Liver (tissue), 9 donors: ENCODE results near the gene IL21. TPM values are rescaled to one million over a fixed set of nuclear protein-coding genes. Genes with fewer than 3 reads are reported as not detected.

Source experiments
- DNase-seq: peaks from one replicate; pipeline ENCODE4 v3.0.0-alpha.2; 2017; ENCODE audit warnings: low spot score
- H3K27ac ChIP-seq, 2 donors: one replicate each; pipeline ENCODE4 v1.7.0; 2013; ENCODE audit warnings: inconsistent platforms in 2 of 2, low read length in 2 of 2, control low read depth in 1 of 2, low read depth in 1 of 2, mild to moderate bottlenecking in 1 of 2
- H3K27me3 ChIP-seq, 4 donors: one replicate each; pipeline versions ENCODE4 v1.6.1 to v1.7.0; 2013; ENCODE audit warnings: low read length in 3 of 4, inconsistent platforms in 1 of 4, mild to moderate bottlenecking in 1 of 4, moderate library complexity in 1 of 4; ENCODE audit not compliant: control insufficient read depth in 4 of 4, insufficient read depth in 4 of 4
- H3K36me3 ChIP-seq, 4 donors: one replicate each; pipeline versions ENCODE4 v1.6.1 to v1.7.0; 2013; ENCODE audit warnings: low read length in 3 of 4, mild to moderate bottlenecking in 3 of 4, low read depth in 1 of 4, moderate library complexity in 1 of 4; ENCODE audit not compliant: control insufficient read depth in 4 of 4, insufficient read depth in 3 of 4
- H3K4me1 ChIP-seq, 4 donors: one replicate each; pipeline versions ENCODE4 v1.6.1 to v1.7.0; 2013; ENCODE audit warnings: low read length in 3 of 4, mild to moderate bottlenecking in 3 of 4, moderate library complexity in 1 of 4; ENCODE audit not compliant: control insufficient read depth in 4 of 4, insufficient read depth in 4 of 4
- H3K4me3 ChIP-seq, 3 donors: one replicate each; pipeline versions ENCODE4 v1.6.1 to v1.7.0; 2013; ENCODE audit warnings: low read length in 3 of 3, control low read depth in 1 of 3, low read depth in 1 of 3, mild to moderate bottlenecking in 1 of 3
- H3K9ac ChIP-seq, 2 donors: one replicate each; pipeline ENCODE4 v1.7.0; 2013; ENCODE audit warnings: low read length in 2 of 2, mild to moderate bottlenecking in 2 of 2, moderate library complexity in 2 of 2, control low read depth in 1 of 2, low read depth in 1 of 2
- H3K9me3 ChIP-seq, 4 donors: one replicate each; pipeline versions ENCODE4 v1.6.1 to v1.7.0; 2013; ENCODE audit warnings: low read length in 3 of 4; ENCODE audit not compliant: control insufficient read depth in 4 of 4
- ATF3 ChIP-seq: IDR thresholded peaks from 2 replicates; pipeline ENCODE4 v1.6.1; 2016; ENCODE audit warnings: antibody characterized with exemption
- CTCF ChIP-seq: fragments of 150-350 bp; IDR thresholded peaks from 2 replicates; pipeline ENCODE4 v1.5.1; 2017; ENCODE audit warnings: improper control_type of control experiment, low read depth, low read length; ENCODE audit not compliant: missing input control
- EGR1 ChIP-seq, 2 donors: IDR thresholded peaks; 2 replicates each; pipeline ENCODE4 v1.6.1; 2016 to 2018; ENCODE audit warnings: antibody characterized with exemption in 2 of 2, low read depth in 2 of 2
- FOXA1 ChIP-seq: IDR thresholded peaks from 2 replicates; pipeline ENCODE4 v1.6.1; 2016; ENCODE audit warnings: antibody characterized with exemption
- GABPA ChIP-seq, 2 donors: IDR thresholded peaks in 1 of 2; conservative IDR thresholded peaks in 1 of 2; 2 replicates each; pipeline ENCODE4 v1.6.1; 2016; ENCODE audit warnings: antibody characterized with exemption in 2 of 2, mild to moderate bottlenecking in 1 of 2, moderate library complexity in 1 of 2
- HNF4G ChIP-seq: IDR thresholded peaks from 2 replicates; pipeline ENCODE4 v1.6.1; 2016; ENCODE audit warnings: antibody characterized with exemption
- JUND ChIP-seq, 2 donors: IDR thresholded peaks; 2 replicates each; pipeline ENCODE4 v1.6.1; 2016; ENCODE audit warnings: antibody characterized with exemption in 2 of 2
- MAX ChIP-seq: IDR thresholded peaks from 2 replicates; pipeline ENCODE4 v1.6.1; 2016; ENCODE audit warnings: antibody characterized with exemption
- NR2F2 ChIP-seq: IDR thresholded peaks from 2 replicates; pipeline ENCODE4 v1.6.1; 2016; ENCODE audit warnings: antibody characterized with exemption
- RAD21 ChIP-seq, 2 donors: IDR thresholded peaks; 2 replicates each; pipeline ENCODE4 v1.6.1; 2016; ENCODE audit warnings: antibody characterized with exemption in 2 of 2, mild to moderate bottlenecking in 2 of 2
- REST ChIP-seq: IDR thresholded peaks from 2 replicates; pipeline ENCODE4 v1.6.1; 2016; ENCODE audit warnings: antibody characterized with exemption, mild to moderate bottlenecking
- RXRA ChIP-seq, 2 donors: IDR thresholded peaks; 2 replicates each; pipeline ENCODE4 v1.6.1; 2017 to 2018; ENCODE audit warnings: antibody characterized with exemption in 2 of 2, mild to moderate bottlenecking in 1 of 2
- TAF1 ChIP-seq: conservative IDR thresholded peaks from 2 replicates; pipeline ENCODE4 v1.6.1; 2016; ENCODE audit warnings: antibody characterized with exemption, mild to moderate bottlenecking
- WGBS: extraction: QIAGEN DNeasy Blood & Tissue Kit; methylation state at CpG from one replicate; pipeline ENCODE4 v1.1.7; 2013; 5-methylcytosine and 5-hydroxymethylcytosine counted together
- polyA plus RNA-seq, 2 donors: library from polyadenylated mRNA; stranded (reverse) in 1 of 2; unstranded in 1 of 2; fragments of 200-250 nt in 1 of 2; fragments of >200 nt in 1 of 2; fragmentation: Nextera tagmentation in 1 of 2; extraction: Ambion mirVana in 1 of 2; gene quantifications; one replicate each; pipeline versions ENCODE4 v1.2.1 to v1.2.3, GENCODE V29; 2013 to 2015
- total RNA-seq, 2 donors: library from RNA; depleted of rRNA; stranded (reverse); fragments of >200 nt; gene quantifications; one replicate each; pipeline ENCODE4 v1.2.3, GENCODE V29; 2014
- donor health status: healthy.
- donor health status: healthy.
- donor health status: healthy.
- donor health status: healthy.
- donor health status: healthy.

Gene IL21
- total and polyA plus RNA-seq, 4 donors, result not detected

- no peak for DNase-seq
- no peak overlapping the region for H3K9ac ChIP-seq
- no peaks in the 10 kb centered on the region for H3K4me1 ChIP-seq
- H3K36me3 ChIP-seq, result no peaks in the 10 kb centered on the region
- WGBS, result 80% methylated on average over 2 of the region's 2 CpGs
- H3K9me3 ChIP-seq, result no peaks in the 10 kb centered on the region
- no peak overlapping the region for H3K27ac ChIP-seq
- H3K4me3 ChIP-seq, result no peak overlapping the region
- H3K27me3 ChIP-seq, result peaks cover 0 to 4% (median 0%) of the 10 kb centered on the region in 4 donors
- no peak for TF ChIP-seq EGR1 (IDR thresholded peaks at IDR 0.05; ENCODE audit: low read depth in 2 of 2)
- TF ChIP-seq FOXA1, result no peak
- TF ChIP-seq NR2F2, result no peak
- no peak for TF ChIP-seq GABPA (IDR thresholded peaks at IDR 0.05 in 1 of 2, conservative IDR thresholded peaks at IDR 0.05 in 1 of 2)
- no peak for TF ChIP-seq MAX
- no peak for TF ChIP-seq RXRA (IDR thresholded peaks at IDR 0.05)
- no peak for TF ChIP-seq TAF1
- no peak for TF ChIP-seq RAD21 (IDR thresholded peaks at IDR 0.05)
- no peak for TF ChIP-seq REST
- TF ChIP-seq HNF4G, result no peak
- no peak for TF ChIP-seq JUND (IDR thresholded peaks at IDR 0.05)
- TF ChIP-seq ATF3, result no peak
Measured at GRCh38 chr4:122591196-122591595, 29.7 kb downstream of the IL21 start.

- no peak overlapping the region for H3K27ac ChIP-seq
- WGBS, result 79% methylated on average over 4 of the region's 4 CpGs
- no peak for DNase-seq
- H3K9ac ChIP-seq, result no peak overlapping the region
- no peaks in the 10 kb centered on the region for H3K36me3 ChIP-seq
- no peaks in the 10 kb centered on the region for H3K4me1 ChIP-seq
- TF ChIP-seq NR2F2 (no peak), CTCF (no peak), FOXA1 (no peak), ATF3 (no peak)
- H3K9me3 ChIP-seq, result no peaks in the 10 kb centered on the region
- H3K27me3 ChIP-seq, result no peaks in the 10 kb centered on the region
- no peak overlapping the region for H3K4me3 ChIP-seq
Measured at GRCh38 chr4:122588453-122589238, 32.2 kb downstream of the IL21 start.
